GM12878 (cell line): Measurements from ENCODE around the gene NAAA. TPM values are rescaled to one million over a fixed set of nuclear protein-coding genes. Genes with fewer than 3 reads are reported as not detected.

Source experiments
- ATAC-seq: fragments of 200-7000 bp; cut with Tn5 transposase; 3 replicates; pipeline ENCODE4 v1.9.1; 2020; ENCODE audit warnings: mild to moderate bottlenecking, moderate library complexity
- BruUV-seq: library from RNA; stranded (reverse); fragments of 400-500 nt; replicated peaks from 2 replicates; lab custom pipeline; 2021; lab: Mats Ljungman, UMichigan
- CTCF ChIA-PET: fragments of 300-600 bp; sonication (Branson Sonifier 250); formaldehyde crosslinking; extraction: SDS; loops from one replicate; lab custom pipeline; 2021; ENCODE audit warnings: inconsistent platforms; lab: Yijun Ruan, JAX
- POLR2A ChIA-PET: fragments of 350-600 bp; formaldehyde crosslinking; extraction: SDS; loops from one replicate; lab custom pipeline; 2021; ENCODE audit warnings: inconsistent platforms; lab: Charles Lee
- RAD21 ChIA-PET: fragments of 300-600 bp; sonication (Branson Sonifier 250); formaldehyde crosslinking; loops from one replicate; lab custom pipeline; 2023; ENCODE audit warnings: antibody characterized with exemption; ENCODE audit not compliant: unreplicated experiment; lab: Charles Lee
- SMC1A ChIA-PET: fragments of 300-600 bp; sonication (Branson Sonifier 250); formaldehyde crosslinking; loops from one replicate; lab custom pipeline; 2023; ENCODE audit not compliant: unreplicated experiment, uncharacterized antibody; lab: Charles Lee
- DNase-seq: peaks from one replicate; pipeline ENCODE4 v3.0.0-alpha.2; 2011; ENCODE audit warnings: low read depth, low spot score
- FAIRE-seq: peaks from 3 replicates; lab custom pipeline; 2011; peaks lifted over from hg19 to GRCh38; lab: Jason Lieb, UNC
- H2AFZ ChIP-seq: 2 replicates; pipeline ENCODE4 v1.6.0; 2011; ENCODE audit warnings: low read depth, low read length, control low read depth; ENCODE audit not compliant: control insufficient read depth
- H3K27ac ChIP-seq: 2 replicates; pipeline ENCODE4 v1.5.1; 2011; ENCODE audit warnings: control low read depth; ENCODE audit not compliant: control insufficient read depth, insufficient read depth
- H3K27me3 ChIP-seq, 2 experiments: replicated peaks in 1 of 2; 2 replicates each; pipeline versions ENCODE4 v1.6.0 to v1.6.1; 2011; ENCODE audit warnings: low read length in 1 of 2; ENCODE audit not compliant: control insufficient read depth in 2 of 2, insufficient read depth in 2 of 2
- H3K36me3 ChIP-seq, 2 experiments: 2 replicates each; pipeline ENCODE4 v1.5.1; 2011; ENCODE audit warnings: low read length in 1 of 2; ENCODE audit not compliant: control insufficient read depth in 2 of 2, insufficient read depth in 2 of 2
- H3K4me1 ChIP-seq: 2 replicates; pipeline ENCODE4 v1.6.1; 2011; ENCODE audit warnings: mild to moderate bottlenecking, low read length, moderate library complexity, mixed read lengths; ENCODE audit not compliant: control insufficient read depth, insufficient read depth
- H3K4me2 ChIP-seq: 2 replicates; pipeline ENCODE4 v1.6.0; 2011; ENCODE audit warnings: control low read depth; ENCODE audit not compliant: control insufficient read depth, insufficient read depth
- H3K4me3 ChIP-seq: fragments of 200-600 bp; sonication (generic); 2 replicates; pipeline ENCODE4 v1.5.1; 2016
- H3K79me2 ChIP-seq: 2 replicates; pipeline ENCODE4 v1.6.0; 2011; ENCODE audit warnings: low read length; ENCODE audit not compliant: control insufficient read depth, insufficient read depth
- H3K9ac ChIP-seq: 2 replicates; pipeline ENCODE4 v1.8.0; 2011; ENCODE audit warnings: low read length, control low read depth, mixed read lengths; ENCODE audit not compliant: control insufficient read depth, insufficient read depth
- H3K9me3 ChIP-seq: replicated peaks from 3 replicates; pipeline ENCODE4 v1.5.1; 2011; ENCODE audit warnings: mild to moderate bottlenecking, low read length; ENCODE audit not compliant: control insufficient read depth, insufficient read depth
- H4K20me1 ChIP-seq: 2 replicates; pipeline ENCODE4 v1.6.0; 2011; ENCODE audit not compliant: control insufficient read depth, insufficient read depth
- BHLHE40 ChIP-seq, 2 experiments: fragments of 450-650 bp in 1 of 2; IDR thresholded peaks; 2 replicates each; pipeline ENCODE4 v1.6.1; 2011 to 2017; ENCODE audit warnings: low read depth in 2 of 2, borderline replicate concordance in 1 of 2, improper control_type of control experiment in 1 of 2, low read length in 1 of 2, mild to moderate bottlenecking in 1 of 2
- CBX5 ChIP-seq: sonication (generic); IDR thresholded peaks from 2 replicates; pipeline ENCODE4 v1.6.1; 2016; ENCODE audit warnings: low read depth, moderate library complexity, mild to moderate bottlenecking, inconsistent platforms
- FOXK2 ChIP-seq: fragments of 450-650 bp; IDR thresholded peaks from 2 replicates; pipeline ENCODE4 v1.6.1; 2017; ENCODE audit warnings: mild to moderate bottlenecking, moderate library complexity
- MLLT1 ChIP-seq: fragments of 450-650 bp; IDR thresholded peaks from 2 replicates; pipeline ENCODE4 v1.6.1; 2016; ENCODE audit warnings: mild to moderate bottlenecking
- MXI1 ChIP-seq: fragments of 150-350 bp; IDR thresholded peaks from 2 replicates; pipeline ENCODE4 v1.6.1; 2011; ENCODE audit warnings: low read depth, mild to moderate bottlenecking, inconsistent platforms, low read length, improper control_type of control experiment
- PAX8 ChIP-seq: fragments of 450-650 bp; IDR thresholded peaks from 2 replicates; pipeline ENCODE4 v1.6.1; 2017; ENCODE audit warnings: mild to moderate bottlenecking, moderate library complexity
- POLR2A ChIP-seq: IDR thresholded peaks from 2 replicates; pipeline ENCODE4 v1.6.1; 2011; ENCODE audit warnings: low read depth, mild to moderate bottlenecking, low read length
- RAD21 ChIP-seq: IDR thresholded peaks from 2 replicates; pipeline ENCODE4 v1.6.1; 2011; ENCODE audit warnings: mild to moderate bottlenecking, low read depth, low read length, moderate library complexity; ENCODE audit not compliant: insufficient read depth
- RBBP5 ChIP-seq: fragments of 200-600 bp; sonication (generic); conservative IDR thresholded peaks from 2 replicates; pipeline ENCODE4 v1.6.1; 2016
- SIN3A ChIP-seq: IDR thresholded peaks from 2 replicates; pipeline ENCODE4 v1.6.1; 2012; ENCODE audit warnings: low read depth, low read length, improper control_type of control experiment
- SMAD1 ChIP-seq: fragments of 450-650 bp; IDR thresholded peaks from 2 replicates; pipeline ENCODE4 v1.6.1; 2018; ENCODE audit warnings: mild to moderate bottlenecking, low read depth; ENCODE audit not compliant: partially characterized antibody
- SREBF1 ChIP-seq: IDR thresholded peaks from 2 replicates; pipeline ENCODE4 v1.6.1; 2012; ENCODE audit warnings: mild to moderate bottlenecking, low read length
- STAT1 ChIP-seq: fragments of 450-650 bp; conservative IDR thresholded peaks from 2 replicates; pipeline ENCODE4 v1.6.1; 2014; ENCODE audit warnings: antibody characterized with exemption, mild to moderate bottlenecking
- TCF12 ChIP-seq: IDR thresholded peaks from 2 replicates; pipeline ENCODE4 v1.6.1; 2011; ENCODE audit warnings: low read depth, mild to moderate bottlenecking, low read length
- YY1 ChIP-seq: IDR thresholded peaks from 2 replicates; pipeline ENCODE4 v1.6.1; 2011; ENCODE audit warnings: low read depth, mild to moderate bottlenecking, low read length
- ZBTB11 ChIP-seq: fragments of 450-650 bp; formaldehyde crosslinking; IDR thresholded peaks from 2 replicates; pipeline ENCODE4 v1.5.0; 2022; ENCODE audit warnings: mild to moderate bottlenecking, missing genetic modification characterization
- WGBS: methylation state at CpG from one replicate; pipeline ENCODE4 v1.1.6; 2016; ENCODE audit warnings: low lambda C conversion rate; ENCODE audit not compliant: insufficient replicate concordance, insufficient coverage; ENCODE audit errors: missing lambda C conversion rate; 5-methylcytosine and 5-hydroxymethylcytosine counted together
- in situ Hi-C: fragments of 300-500 bp; cut with MboI; formaldehyde crosslinking; loops from 9 replicates; pipeline ENCODE4 v1.14.3; 2018; ENCODE audit warnings: mixed read lengths
- intact Hi-C: fragments of 100-400 bp; cut with micrococcal nuclease; formaldehyde crosslinking; loops from one replicate; pipeline ENCODE4 v1.14.2; 2022; ENCODE audit not compliant: unreplicated experiment
- polyA plus RNA-seq, 11 experiments: library from polyadenylated mRNA; depleted of rRNA in 4 of 11; unstranded in 6 of 11; stranded (reverse) in 5 of 11; fragments of >200 nt; fragmentation: Nextera tagmentation in 4 of 11; fragmentation: Illumina TruSeq in 1 of 11; extraction: Ambion mirVana in 4 of 11; extraction: Trizol in 1 of 11; gene quantifications; 1 replicate in 1 of 11; 2 replicates in 10 of 11; pipeline versions ENCODE4 v1.2.1 to v1.2.3, GENCODE V29; 2011 to 2016; ENCODE audit warnings: inconsistent platforms in 2 of 11, missing spikeins in 2 of 11, low read depth in 1 of 11
- total RNA-seq, 4 experiments: library from RNA; depleted of rRNA in 3 of 4; stranded (reverse); fragments of >200 nt in 3 of 4; fragmentation: Illumina TruSeq in 1 of 4; extraction: Trizol in 1 of 4; gene quantifications; 2 replicates each; pipeline versions ENCODE4 v1.2.1 to v1.2.3, GENCODE V29; 2013 to 2021
- TF ChIP-seq, protein P1 (sequence below): fragments of 150-350 bp; IDR thresholded peaks from 2 replicates; pipeline ENCODE4 v1.6.1; 2016; ENCODE audit warnings: low read depth, low read length

The NAAA gene
- total and polyA plus RNA-seq, 10 of the 15 experiments (the other 5 are each of a cell fraction or from before 2014, with no cell fraction given), result 0.60 to 4.9 (median 2.6) TPM

DNA sequence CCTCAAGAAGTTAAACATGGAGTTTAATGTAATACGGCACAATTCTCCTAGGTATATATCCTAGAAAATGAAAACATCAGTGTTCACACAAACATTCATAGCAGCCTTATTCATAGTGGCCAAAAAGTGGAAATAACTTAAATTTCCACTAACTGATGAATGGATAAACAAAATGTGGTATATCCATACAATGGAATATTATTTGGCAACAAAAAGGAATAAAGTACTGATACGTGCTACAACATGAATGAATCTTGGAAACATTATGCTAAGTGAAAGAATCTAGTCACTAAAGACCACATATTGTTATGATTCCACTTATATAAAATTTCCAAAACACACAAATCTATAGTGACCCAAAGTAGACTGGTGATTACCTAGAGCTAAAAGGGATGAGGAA is 35.4 kb upstream of the NAAA start:
- BruUV-seq, result no TSS peak
- Histone ChIP-seq H3K79me2 (no peaks in the 10 kb centered on the region), H3K27ac (no peak overlapping the region), H3K4me3 (no peak overlapping the region), H3K4me1 (no peaks in the 10 kb centered on the region), H4K20me1 (no peaks in the 10 kb centered on the region), H3K9me3 (no peaks in the 10 kb centered on the region), H2AFZ (no peak overlapping the region), H3K4me2 (no peak overlapping the region), H3K9ac (no peak overlapping the region), H3K36me3 (peaks cover 2 to 39% of the 10 kb centered on the region in 2 experiments), H3K27me3 (no peaks in the 10 kb centered on the region)
- SMC1A ChIA-PET, result no interaction called here
- RAD21 ChIA-PET, result no interaction called here
- no peak for ATAC-seq
- TF ChIP-seq CBX5 (no peak), RBBP5 (no peak), ZBTB11 (no peak), TCF12 (no peak), MLLT1 (no peak), RAD21 (no peak), YY1 (no peak), BHLHE40 (IDR thresholded peaks at IDR 0.05; ENCODE audit: borderline replicate concordance in 1 of 2, low read depth in 2 of 2, low read length in 1 of 2) (no peak), SIN3A (no peak), PAX8 (no peak), POLR2A (no peak), SMAD1 (no peak), MXI1 (no peak), FOXK2 (no peak), STAT1 (no peak), SREBF1 (no peak)
- TF ChIP-seq, protein P1, sequence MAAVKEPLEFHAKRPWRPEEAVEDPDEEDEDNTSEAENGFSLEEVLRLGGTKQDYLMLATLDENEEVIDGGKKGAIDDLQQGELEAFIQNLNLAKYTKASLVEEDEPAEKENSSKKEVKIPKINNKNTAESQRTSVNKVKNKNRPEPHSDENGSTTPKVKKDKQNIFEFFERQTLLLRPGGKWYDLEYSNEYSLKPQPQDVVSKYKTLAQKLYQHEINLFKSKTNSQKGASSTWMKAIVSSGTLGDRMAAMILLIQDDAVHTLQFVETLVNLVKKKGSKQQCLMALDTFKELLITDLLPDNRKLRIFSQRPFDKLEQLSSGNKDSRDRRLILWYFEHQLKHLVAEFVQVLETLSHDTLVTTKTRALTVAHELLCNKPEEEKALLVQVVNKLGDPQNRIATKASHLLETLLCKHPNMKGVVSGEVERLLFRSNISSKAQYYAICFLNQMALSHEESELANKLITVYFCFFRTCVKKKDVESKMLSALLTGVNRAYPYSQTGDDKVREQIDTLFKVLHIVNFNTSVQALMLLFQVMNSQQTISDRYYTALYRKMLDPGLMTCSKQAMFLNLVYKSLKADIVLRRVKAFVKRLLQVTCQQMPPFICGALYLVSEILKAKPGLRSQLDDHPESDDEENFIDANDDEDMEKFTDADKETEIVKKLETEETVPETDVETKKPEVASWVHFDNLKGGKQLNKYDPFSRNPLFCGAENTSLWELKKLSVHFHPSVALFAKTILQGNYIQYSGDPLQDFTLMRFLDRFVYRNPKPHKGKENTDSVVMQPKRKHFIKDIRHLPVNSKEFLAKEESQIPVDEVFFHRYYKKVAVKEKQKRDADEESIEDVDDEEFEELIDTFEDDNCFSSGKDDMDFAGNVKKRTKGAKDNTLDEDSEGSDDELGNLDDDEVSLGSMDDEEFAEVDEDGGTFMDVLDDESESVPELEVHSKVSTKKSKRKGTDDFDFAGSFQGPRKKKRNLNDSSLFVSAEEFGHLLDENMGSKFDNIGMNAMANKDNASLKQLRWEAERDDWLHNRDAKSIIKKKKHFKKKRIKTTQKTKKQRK, result no peak
- CTCF ChIA-PET, result no interaction called here
- no peak for DNase-seq
- POLR2A ChIA-PET, result no interaction called here
- in situ Hi-C loops, result no loop called here
- 95% methylated on average over 2 of the region's 2 CpGs for WGBS
- no peak for FAIRE-seq
- intact Hi-C loops, result no loop called here
